Lower leg skin (tissue), 4 donors: ENCODE measurements around the gene UGT1A8. TPM values are rescaled to one million over a fixed set of nuclear protein-coding genes. Genes with fewer than 3 reads are reported as not detected.
"Not testable (repeated sequence)": the region's sequence is repeated elsewhere in the genome, so short reads cannot be mapped to it uniquely, and the experiment has no call there.

Experiments used
- DNase-seq, 2 donors: peaks; one replicate each; pipeline ENCODE4 v3.0.0-alpha.2; 2019; ENCODE audit warnings: low spot score in 2 of 2
- H3K4me3 ChIP-seq: fragments of 200-600 bp; sonication (generic); 2 replicates; pipeline ENCODE4 v1.5.1; 2017; ENCODE audit warnings: mild to moderate bottlenecking, low read depth; ENCODE audit not compliant: poor library complexity, severe bottlenecking
- POLR2A ChIP-seq, 2 donors: fragments of 450-650 bp; IDR thresholded peaks; one replicate each; pipeline ENCODE4 v1.6.1; 2016 to 2017; ENCODE audit warnings: antibody characterized with exemption in 2 of 2, mild to moderate bottlenecking in 1 of 2, moderate library complexity in 1 of 2
- WGBS, 2 donors: methylation state at CpG; one replicate each; pipeline ENCODE4 v1.1.5; 2018; 5-methylcytosine and 5-hydroxymethylcytosine counted together
- intact Hi-C: fragments of 100-400 bp; cut with DNase I; formaldehyde crosslinking; loops from one replicate; pipeline ENCODE4 v1.15.0; 2023; ENCODE audit warnings: low total_unique reads
- total RNA-seq, 4 donors: library from RNA; depleted of rRNA; stranded (reverse); fragments of >200 nt; gene quantifications; one replicate each; pipeline ENCODE4 v1.1.0, GENCODE V29; 2016
- TF ChIP-seq, protein P1 (sequence below), 3 donors: fragments of 450-650 bp; IDR thresholded peaks; one replicate each; pipeline ENCODE4 v1.5.1; 2016; ENCODE audit warnings: antibody characterized with exemption in 3 of 3, mild to moderate bottlenecking in 3 of 3, moderate library complexity in 2 of 3

Gene UGT1A8
- total RNA-seq: not detected

DNA sequence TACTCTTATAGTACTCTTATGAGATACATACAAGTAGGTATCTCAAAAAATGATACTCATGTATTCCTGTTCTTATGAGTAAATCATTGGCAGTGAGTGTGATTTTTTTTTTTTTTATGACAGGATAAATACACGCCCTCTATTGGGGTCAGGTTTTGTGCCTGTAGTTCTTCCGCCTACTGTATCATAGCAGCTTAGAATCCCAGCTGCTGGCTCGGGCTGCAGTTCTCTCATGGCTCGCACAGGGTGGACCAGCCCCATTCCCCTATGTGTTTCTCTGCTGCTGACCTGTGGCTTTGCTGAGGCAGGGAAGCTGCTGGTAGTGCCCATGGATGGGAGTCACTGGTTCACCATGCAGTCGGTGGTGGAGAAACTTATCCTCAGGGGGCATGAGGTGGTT lies at the start of gene UGT1A8:
Gene UGT1A8 (plus strand): TSS at position 158 of the 400 bp plus-strand sequence. CDS start 75 bp downstream, at position 233.
- H3K4me3 ChIP-seq, DNase-seq, intact Hi-C loops: not testable (repeated sequence)
- WGBS, 2 donors: 40 to 55% methylated on average over 5 of the region's 5 CpGs

DNA sequence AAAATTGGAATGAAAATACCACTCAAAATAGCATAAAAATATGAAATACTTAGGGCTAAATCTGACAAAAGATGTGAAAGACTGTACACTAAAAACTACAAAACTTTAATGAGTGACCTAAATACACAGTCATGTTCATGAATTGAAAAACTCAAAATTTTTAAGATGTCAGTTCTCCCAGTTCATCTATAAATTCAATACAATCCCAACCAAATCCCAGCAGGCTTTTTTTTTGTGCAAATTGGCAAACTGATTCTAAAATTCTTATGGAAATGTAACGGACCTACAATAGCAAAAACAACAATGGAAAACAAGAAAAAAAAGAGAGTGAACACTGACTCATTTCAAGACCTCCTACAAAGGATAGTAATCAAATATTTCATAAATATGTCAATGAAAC lies 46.4 kb upstream of the UGT1A8 start:
- intact Hi-C loops: no loop called here
- no peak for DNase-seq
- H3K4me3 ChIP-seq: no peak overlapping the region
- 47 to 51% methylated on average over 1 of the region's 1 CpG for WGBS, 2 donors
- TF ChIP-seq POLR2A (IDR thresholded peaks at IDR 0.05): no peak
- TF ChIP-seq, protein P1, sequence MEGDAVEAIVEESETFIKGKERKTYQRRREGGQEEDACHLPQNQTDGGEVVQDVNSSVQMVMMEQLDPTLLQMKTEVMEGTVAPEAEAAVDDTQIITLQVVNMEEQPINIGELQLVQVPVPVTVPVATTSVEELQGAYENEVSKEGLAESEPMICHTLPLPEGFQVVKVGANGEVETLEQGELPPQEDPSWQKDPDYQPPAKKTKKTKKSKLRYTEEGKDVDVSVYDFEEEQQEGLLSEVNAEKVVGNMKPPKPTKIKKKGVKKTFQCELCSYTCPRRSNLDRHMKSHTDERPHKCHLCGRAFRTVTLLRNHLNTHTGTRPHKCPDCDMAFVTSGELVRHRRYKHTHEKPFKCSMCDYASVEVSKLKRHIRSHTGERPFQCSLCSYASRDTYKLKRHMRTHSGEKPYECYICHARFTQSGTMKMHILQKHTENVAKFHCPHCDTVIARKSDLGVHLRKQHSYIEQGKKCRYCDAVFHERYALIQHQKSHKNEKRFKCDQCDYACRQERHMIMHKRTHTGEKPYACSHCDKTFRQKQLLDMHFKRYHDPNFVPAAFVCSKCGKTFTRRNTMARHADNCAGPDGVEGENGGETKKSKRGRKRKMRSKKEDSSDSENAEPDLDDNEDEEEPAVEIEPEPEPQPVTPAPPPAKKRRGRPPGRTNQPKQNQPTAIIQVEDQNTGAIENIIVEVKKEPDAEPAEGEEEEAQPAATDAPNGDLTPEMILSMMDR (IDR thresholded peaks at IDR 0.05): no peak

DNA sequence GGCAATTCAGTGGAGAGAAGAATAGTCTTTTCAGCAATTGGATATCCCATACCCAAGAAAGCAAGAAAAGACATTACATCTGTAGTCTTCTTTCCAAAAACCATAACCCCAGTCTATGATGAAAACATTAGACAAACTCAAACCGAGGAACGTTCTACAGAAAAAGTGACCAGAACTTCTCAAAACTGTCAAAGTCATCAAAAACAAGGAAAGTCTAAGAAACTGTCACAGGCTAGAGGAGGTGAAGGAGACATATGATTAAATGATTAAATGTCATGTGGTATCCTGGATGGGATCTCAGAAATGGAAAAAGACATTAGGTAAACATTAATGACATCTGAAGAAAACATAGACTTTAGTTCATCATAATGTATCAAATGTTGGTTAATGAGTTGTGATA lies 46.0 kb upstream of the UGT1A8 start:
- TF ChIP-seq, protein P1 (IDR thresholded peaks at IDR 0.05): no peak
- no peak for TF ChIP-seq POLR2A (IDR thresholded peaks at IDR 0.05)
- 86 to 90% methylated on average over 2 of the region's 2 CpGs for WGBS, 2 donors
- DNase-seq: no peak
- intact Hi-C loops: no loop called here
- no peak overlapping the region for H3K4me3 ChIP-seq

DNA sequence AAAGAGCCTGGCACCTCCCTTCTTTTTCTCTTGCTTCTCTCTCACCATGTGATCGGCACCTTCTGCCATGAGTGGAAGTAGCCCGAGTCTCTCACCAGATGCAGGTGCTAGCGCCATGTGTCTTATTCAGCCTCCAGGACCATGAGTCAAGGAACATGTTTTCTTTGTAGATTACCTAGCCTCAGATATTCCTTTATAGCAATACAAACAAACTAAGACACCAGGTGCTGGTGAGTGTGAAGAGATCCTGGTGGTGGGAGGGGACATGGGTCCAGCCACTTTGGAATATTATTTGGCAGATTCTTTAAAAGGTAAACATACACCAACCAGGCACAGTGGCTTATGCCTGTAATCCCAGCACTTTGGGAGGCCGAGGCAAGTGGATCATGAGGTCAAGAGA lies 45.0 kb upstream of the UGT1A8 start:
- DNase-seq: no peak
- intact Hi-C loops: no loop called here
- 86 to 87% methylated on average over 4 of the region's 4 CpGs for WGBS, 2 donors
- TF ChIP-seq, protein P1 (IDR thresholded peaks at IDR 0.05): no peak
- no peak for TF ChIP-seq POLR2A (IDR thresholded peaks at IDR 0.05)
- H3K4me3 ChIP-seq: no peak overlapping the region

DNA sequence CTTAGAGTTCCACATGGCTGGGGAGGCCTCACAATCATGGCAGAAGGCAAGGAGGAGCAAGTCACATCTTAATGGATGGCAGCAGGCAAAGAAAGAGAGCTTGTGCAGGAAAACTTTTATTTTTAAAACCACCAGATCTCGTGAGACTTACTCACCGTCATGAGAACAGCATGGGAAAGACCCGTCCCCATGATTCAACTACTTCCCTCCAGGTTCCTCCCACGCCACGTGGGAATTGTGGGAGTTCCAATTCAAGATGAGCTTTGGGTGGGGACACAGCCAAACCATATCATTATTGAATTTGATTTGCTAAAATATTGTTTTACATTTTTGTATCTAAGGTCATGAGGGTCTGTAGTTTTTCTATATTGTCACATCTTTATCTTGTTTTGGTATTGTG lies 40.1 kb upstream of the UGT1A8 start:
- intact Hi-C loops, DNase-seq, H3K4me3 ChIP-seq: not testable (repeated sequence)
- 56 to 63% methylated on average over 5 of the region's 5 CpGs for WGBS, 2 donors

DNA sequence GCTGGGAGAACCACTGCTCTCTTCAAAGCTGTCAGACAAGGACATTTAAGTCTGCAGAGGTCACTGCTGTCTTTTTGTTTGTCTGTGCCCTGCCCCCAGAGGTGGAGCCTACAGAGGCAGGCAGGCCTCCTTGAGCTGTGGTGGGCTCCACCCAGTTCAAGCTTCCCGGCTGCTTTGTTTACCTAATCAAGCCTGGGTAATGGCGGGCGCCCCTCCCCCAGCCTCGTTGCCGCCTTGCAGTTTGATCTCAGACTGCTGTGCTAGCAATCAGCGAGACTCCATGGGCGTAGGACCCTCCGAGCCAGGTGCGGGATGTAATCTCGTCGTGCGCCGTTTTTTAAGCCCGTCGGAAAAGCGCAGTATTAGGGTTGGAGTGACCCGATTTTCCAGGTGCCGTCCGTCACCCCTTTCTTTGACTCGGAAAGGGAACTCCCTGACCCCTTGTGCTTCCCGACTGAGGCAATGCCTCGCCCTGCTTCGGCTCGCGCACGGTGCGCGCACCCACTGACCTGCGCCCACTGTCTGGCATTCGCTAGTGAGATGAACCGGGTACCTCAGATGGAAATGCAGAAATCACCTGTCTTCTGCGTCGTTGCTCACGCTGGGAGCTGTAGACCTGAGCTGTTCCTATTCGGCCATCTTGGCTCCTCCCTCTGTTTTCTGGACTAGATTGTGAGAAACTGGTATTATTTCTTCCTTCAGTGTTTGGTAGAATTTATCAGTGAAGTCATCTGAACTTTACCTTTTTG lies 34.0 kb upstream of the UGT1A8 start:
- 79 to 85% methylated on average over 34 to 35 of the region's 35 CpGs for WGBS, 2 donors
- intact Hi-C loops, H3K4me3 ChIP-seq, DNase-seq: not testable (repeated sequence)

DNA sequence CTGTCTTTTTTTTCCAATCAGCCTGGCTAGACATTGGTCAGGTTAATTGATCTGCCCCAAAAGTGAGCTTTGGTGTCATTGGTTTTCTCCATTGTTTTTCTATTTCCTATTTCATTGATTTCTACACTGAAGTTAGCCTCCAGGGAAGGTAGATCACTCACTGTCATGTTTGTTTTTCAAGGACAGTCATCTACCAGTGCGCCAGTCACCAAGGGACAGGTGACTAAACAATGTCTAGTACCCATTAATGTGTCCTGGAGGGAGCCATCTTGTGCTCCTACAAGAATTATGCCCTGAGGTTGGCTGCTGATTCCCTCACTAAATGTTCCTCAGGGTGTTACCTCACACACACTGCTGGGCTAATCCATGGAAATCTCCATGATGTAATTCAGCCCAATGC lies 33.2 kb upstream of the UGT1A8 start:
- no peak overlapping the region for H3K4me3 ChIP-seq
- DNase-seq: no peak
- intact Hi-C loops: no loop called here
- TF ChIP-seq, protein P1 (IDR thresholded peaks at IDR 0.05): no peak
- no peak for TF ChIP-seq POLR2A (IDR thresholded peaks at IDR 0.05)
- WGBS, 2 donors: 93% methylated on average over 1 of the region's 1 CpG
